Measurements from ENCODE around the gene TOP1.

The TOP1 gene

DNA sequence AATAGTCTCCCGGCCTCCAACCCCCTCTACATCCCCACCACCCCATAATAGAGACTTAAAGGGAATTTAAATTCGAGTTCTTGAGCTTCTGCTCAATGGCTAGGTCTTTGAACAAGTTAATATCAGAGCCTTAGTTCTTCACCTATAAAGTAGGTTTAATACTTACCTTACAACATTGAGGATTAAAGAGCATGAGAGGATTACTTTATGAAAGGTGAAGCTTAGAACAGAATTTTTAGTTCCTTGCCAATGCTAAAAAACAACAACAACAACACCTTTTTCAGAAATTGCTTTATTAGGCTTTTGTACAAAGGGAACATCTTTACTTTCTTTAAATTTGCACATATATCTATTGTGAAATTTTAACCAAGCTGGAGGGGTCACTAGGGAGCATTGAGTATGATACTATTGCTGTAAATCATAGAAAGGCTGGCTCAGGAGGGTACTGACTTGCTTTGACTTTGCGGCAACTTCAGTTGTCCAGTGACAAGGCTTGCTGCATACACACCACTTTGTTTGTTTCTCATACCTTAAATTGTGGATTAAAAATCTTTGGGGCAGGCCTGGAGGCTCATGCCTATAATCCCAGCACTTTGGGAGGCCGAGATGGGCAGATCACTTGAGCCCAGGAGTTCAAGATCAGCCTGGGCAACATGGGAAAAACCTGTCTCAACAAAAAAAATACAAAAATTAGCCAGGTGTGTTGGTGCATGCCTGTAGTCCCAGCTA lies 9.7 kb downstream of the TOP1 start:
- DNase-seq (ENCODE audit: low read depth): no peak

DNA sequence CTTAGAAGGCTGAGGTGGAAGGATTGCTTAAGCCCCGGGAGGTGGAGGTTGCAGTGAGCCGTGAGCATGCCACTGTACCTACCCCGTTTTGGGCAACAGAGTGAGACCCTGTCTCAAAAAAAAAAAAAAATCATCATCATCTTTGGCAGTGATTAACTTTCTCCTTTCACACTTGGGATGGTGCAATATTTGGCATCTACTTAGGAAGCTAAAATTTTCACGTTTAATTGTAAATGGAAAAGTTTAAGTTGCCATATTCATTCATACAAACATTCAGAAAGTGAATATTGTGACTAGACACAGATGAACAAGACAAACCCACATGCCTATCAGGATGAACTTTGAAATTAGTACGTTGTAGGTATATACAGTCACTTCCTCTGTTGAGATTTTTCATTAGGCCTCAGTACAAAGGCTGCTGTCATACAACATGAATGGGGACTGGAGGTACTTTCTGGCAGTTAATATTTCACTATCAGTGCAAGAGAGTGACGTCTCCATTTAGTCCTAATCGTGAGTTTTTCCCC lies 10.3 kb downstream of the TOP1 start:
- no peak for DNase-seq (ENCODE audit: low read depth)

DNA sequence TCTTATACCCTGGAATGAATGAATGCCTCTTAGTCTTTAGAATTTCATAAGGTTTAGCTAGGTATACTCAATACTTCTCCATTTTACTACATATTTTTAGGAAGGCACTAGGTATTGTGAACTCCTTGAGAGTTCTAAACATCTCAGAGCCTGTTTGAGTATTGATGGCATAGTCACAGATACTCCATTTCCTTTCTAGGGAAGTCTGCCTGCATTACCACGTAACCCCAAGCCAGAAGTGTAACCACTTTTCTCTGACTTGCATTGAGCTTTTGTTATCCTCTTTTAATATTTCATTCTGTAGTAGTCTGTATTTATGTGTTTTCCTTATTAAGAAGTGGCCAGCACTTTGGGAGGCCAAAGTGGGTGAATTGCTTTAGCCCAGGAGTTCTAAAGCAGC lies 12.2 kb downstream of the TOP1 start:
- DNase-seq (ENCODE audit: low read depth): no peak

DNA sequence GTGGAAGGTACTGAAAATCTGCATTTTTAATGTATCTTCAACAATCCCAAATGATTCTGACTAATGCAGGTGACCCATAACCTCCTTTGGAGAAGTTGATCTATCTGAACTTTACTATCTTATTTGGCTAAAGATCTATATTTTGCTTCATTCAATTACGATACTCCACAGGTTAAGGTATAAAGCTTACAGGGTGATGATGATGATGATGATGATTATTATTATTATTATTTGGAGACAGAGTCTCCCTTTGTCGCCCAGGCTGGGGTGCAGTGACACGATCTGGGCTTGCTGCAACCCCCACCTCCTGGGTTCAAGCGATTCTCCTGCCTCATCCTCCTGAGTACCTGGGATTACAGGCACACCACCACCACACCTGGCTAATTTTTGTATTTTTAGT lies 13.1 kb downstream of the TOP1 start:
- no peak for DNase-seq (ENCODE audit: low read depth)

DNA sequence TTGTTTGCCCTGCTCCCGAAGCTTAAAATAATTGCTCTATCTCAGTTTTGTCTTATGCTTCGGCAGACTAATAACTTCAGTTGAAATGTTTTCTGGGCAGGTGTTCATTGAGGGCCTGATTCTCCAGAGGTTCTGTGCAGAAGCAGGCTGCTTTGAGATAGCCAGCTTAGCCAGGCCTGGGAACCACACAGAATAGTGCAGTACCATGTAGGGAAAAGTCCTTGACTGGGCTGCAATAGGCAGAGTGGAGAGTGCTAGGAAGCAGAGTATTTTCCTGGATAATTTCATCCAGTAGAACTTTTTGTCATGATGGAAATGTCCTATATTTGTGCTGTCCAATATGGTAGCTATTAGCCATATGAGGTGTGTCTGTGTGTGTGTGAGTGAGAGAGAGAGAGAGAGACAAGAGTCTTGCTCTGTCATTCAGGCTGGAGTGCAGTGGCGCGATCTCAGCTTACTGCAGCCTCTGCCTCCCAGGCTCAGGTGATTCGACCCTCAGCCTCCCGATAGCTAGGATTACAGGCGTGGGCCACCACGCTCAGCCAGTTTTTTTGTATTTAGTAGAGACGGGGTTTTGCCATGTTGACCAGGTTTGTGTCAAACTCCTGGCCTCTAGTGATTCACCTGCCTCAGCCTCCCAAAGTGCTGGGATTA lies 15.9 kb downstream of the TOP1 start:
- no peak for DNase-seq (ENCODE audit: low read depth)

DNA sequence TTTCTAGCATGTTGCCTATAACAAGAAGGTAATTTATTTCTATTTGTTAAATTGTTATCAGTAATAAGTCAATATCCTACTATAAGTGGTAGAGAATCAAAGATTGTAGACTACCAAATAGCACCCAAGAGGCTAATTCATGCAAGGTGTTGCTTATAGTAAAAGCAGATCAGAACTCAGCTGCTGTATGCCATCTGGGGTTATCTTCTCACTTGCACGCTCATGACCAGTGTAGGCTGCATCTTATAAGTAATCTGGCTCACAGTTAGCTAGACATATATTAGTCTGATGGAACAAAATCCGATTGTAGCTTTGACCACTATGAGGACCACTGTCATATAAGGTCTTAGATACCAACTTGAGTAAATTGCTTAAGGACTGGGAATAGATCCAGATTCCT lies 17.0 kb downstream of the TOP1 start:
- no peak for DNase-seq (ENCODE audit: low read depth)

DNA sequence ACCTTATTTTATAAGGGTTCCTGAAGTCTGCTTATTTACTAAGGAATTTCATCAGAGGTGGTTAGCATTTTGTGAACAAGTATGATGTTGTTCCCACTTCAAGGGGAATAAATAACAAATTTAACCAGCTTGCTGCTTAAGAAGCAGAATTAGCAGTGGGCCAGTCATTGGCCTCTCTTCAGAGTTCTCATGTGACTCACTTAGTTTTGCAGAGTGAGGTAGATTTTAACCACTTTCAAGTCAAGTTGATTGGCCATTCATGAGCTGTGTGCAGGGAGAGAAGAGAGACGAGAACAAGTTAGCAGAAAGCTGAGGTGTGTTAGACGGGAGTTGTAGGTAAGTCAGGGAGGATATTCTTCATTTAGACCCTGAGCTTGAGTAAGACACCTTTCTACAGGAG lies 18.1 kb downstream of the TOP1 start:
- no peak for DNase-seq (ENCODE audit: low read depth)

DNA sequence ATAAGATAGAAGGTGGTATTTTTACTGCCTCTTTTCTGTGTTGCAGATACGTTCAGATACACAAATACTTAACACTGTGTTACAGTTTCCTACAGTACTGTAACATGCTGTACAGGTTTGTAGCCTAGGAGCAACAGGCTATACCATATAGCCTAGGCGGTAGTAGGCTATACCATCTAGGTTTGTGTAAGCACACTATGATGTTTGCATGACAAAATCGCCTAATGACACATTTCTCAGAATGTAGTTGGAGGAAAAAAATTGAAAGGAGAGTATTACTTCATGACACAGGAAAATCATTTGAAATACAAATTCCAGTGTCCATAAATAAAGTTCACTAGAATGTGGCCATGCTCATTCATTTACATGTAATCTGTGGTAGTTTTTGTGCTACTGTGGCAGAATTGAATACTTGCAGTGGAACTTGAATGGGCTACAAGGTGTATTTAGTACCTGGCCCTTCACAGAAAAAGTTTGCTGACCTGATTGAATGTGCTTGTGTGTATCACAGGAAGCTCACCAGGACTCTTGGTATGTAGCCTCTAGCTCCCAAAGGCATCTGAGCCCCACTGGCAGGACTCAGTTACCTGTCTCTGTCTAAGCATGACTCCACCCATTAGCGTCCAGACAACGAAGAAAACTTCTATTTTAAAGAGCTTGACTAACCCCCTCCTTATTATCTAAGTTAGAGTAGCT lies 18.8 kb downstream of the TOP1 start:
- DNase-seq (ENCODE audit: low read depth): no peak

DNA sequence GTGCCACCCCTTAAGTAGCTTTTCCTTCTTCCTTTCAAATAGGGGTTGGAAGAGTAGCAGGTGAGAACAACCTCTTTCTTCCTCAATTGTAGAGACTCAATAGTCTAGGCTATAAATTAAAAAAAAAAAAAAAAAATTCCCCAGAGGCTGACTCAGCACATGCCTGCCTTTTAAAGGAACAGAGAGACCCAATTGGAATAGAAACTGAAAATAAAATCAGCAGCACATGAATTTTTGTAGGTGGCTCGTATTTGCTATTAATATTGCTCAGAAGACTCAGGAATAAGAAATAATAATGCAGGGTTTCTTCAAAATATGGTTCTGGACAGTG lies 19.3 kb downstream of the TOP1 start:
- DNase-seq (ENCODE audit: low read depth): no peak

DNA sequence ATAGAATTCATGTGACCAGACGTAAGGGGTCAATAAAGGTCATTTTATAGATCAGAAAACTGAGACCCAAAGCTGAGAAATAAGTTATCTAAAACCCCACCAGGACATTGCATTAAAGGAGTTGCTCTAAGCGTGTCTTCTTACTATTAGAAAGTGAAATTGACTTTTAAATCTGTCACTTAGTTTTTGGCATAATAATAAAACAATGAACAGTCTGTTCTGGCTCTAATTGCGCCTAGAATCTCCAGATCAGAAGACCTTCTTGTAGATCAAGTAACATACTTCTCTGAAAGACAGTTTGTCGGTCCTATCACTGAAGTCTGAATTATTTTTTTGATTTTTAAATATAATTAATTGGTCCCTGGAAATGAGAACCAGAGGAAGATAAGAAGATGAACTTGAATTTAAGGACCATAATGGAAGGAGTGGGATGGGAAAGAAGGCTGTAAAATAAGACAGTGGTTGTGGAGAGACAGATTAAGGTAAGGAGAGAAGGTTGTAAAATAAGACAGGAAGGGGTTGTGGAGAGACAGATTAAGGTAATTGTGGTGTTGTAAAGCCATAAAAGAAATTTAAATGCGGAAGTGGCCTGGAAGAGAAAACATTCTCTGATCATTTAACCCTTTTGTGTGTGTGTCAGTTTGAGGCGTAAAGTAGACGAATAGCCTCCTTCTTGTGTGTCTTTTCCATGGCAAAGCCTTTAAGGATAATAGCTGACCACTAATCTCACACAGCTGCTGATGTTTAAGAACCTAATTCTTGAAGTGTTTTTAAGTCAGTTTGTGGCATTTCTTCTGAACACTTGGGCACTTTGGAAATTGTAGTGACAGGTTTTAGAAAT lies 20.1 kb downstream of the TOP1 start:
- no peak for DNase-seq (ENCODE audit: low read depth)

DNA sequence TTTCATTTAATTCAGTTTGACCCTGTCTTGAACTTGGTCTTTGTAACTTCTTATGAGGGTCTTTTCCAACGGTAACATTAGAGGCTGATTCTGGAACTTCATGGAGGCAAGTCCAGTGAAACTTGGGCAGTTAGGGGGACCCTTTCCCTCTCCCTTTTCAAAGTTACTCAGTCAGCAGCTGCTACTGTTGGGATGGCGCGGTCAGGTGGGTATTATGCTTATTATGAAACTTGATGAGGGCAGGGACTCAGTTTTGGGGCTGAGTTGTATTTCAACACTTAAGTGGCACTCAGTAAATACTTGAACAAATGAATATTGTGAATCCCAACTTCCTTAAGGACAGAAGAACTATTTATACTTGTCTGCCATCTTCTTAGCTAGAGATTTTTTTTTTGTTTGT lies 20.8 kb downstream of the TOP1 start:
- no peak for DNase-seq (ENCODE audit: low read depth)

DNA sequence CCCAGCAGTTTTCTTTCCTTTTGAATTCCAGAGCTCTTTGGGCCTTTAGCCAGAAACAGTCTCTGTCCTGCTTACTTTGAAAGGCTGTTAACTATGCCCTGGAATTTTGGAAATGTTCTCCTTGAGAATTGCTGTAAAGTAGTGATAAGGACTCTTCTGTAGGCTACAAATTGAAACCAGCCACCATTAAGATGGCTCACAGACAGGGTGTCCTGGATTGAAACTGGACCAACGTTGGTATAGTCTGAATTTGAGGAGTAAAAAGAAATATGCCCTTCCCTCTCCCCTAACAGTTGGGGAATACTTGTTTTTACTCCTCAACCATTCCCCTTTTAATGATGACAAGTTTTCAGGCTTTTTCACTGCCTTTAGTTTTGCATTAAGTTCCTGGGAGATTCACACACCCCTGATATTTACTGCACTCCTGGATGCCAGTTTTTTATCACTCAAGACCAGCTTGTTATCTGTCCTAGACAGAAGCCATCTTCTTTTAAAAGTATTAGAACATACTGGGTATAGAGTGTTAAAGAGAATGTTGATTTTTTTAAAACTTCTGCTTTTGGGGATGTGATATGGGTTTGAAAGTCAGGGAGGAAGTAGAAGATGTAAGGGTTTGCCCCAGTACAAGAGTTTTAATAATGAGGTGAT lies 21.9 kb downstream of the TOP1 start:
- no peak for DNase-seq (ENCODE audit: low read depth)

DNA sequence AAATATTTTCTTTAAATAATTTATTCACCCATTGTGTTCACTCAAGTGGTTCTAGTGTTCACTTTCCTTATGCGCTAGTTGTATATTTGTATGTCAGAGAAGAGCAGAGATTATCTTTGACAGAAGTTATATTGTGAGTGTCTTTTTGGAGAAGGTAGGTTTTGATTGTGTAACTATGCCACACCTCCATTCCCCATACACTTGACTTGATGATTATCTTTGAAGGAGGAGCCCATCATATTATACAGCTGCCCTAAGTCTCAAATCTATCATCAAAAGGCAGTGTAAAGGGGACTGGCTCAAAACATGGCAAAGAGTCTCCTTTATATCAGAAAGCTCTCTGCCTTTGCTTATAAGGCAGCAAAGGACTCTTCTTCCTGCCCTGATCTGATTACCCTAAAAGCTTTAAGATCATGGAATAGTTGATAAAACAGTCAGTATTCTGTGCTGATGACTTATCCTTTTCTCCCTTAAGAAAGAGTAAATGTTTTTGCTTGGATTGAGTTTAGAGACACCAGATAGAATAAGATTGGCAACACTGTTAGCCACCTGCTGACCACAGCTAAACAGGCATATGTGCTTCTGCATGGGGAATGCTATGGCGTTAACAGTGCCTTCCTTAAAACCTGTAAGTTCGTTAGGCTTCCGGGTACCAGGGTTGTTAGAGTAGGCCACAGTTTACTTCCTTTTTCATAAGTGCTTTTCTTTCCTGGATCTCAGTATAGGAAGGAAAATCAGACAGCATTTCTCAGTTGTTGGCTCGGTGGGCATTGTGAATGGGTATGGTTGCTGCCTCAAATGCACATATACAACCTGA lies 22.6 kb downstream of the TOP1 start:
- DNase-seq (ENCODE audit: low read depth): no peak

DNA sequence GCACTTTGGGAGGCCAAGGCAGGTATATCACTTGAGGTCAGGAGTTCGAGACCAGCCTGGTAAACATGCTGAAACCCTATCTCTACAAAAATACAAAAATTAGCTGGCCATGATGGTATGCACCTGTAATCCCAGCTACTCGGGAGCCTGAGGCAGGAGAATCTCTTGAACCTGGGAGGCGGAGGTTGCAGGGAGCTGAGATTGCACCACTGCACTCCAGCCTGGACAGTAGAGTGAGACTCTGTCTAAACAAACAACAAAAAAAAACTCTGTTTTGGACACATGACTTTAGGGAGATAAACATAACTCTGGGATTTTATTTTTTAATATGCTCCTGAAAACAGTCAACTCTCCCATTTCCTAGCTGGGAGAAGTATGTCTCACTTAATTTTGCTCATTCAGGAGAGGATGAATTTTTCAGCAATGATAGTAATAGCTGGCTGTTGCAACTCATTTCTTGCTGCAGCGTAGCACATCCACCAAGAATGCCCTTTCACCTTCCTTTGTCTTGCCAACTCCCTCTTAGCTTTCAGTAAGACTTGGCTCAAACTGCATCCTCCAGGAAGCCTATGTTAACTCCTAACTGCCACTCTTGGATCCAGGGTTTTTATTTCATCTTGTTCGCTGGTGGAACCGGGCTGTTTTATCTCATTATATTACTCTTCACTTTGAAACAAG lies 24.3 kb downstream of the TOP1 start:
- no peak for DNase-seq (ENCODE audit: low read depth)

DNA sequence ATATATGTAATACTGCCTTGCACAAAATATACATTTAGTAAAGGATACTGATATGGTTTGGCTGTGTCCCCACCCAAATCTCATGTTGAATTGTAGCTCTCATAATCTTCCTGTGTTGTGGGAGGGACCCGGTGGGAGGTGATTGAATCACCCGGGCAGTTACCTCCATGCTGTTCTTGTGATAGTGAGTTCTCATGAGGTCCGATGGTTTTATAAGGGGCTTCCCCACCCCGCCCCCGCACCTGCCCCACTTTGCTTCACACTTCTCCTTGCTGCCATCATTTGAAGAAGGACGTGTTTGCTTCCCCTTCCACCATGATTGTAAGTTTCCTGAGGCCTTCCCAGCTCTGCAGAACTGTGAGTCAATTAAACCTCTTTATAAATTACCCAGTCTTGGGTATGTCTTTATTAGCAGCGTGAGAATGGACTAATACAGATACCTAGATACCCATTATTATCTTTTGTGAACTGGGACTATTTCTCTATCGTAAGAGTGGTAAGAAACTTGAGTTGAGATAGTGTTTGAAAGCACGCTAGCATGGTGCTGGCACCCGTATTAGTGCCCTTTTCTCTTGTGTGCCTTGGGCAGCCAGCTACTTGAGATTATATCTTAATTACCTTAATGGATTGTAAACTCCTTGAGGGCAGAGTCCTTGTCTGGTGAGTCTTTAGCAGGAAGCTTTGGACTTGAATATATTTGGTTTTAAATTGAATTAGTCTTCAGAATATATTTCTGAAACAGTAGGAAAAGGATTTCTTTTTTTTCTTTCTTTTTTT lies 25.6 kb downstream of the TOP1 start:
- DNase-seq (ENCODE audit: low read depth): no peak

DNA sequence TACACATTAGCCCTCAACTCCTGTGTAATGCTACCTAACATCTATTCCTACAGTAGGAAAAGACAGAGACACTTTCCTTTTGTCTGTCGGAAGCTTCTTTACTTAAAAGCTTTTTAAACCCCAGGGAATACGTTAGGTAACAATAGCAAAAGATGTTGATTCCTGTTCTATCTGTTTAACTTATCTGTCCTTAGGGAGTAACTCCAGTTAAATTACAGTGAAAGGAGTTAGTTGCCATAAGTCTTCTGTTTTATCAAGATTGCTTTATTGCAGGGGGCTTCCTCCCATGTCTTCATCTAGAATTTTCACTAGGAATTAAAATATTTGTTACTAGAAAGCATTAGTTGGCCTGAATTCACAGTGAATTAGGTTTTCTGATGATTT lies 26.2 kb downstream of the TOP1 start:
- DNase-seq (ENCODE audit: low read depth): no peak

DNA sequence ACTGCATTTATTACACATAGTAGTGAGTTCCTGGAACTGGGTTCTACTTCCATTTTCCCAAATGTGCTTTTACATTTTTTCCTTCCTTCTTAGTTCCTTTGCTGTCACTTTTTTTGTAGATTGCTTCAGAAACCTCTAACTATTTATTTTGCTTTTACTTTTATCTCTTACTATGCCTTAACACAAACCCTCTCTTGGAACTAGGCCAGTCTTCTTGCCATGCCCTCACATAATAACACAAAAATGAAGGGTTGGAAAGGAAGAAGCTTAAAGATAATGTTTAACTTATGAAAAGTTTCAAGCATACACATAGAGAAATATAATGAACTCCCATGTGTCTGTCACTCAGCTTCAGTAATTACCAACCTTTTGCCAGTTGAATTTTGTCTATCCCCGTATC lies 27.1 kb downstream of the TOP1 start:
- DNase-seq (ENCODE audit: low read depth): no peak

DNA sequence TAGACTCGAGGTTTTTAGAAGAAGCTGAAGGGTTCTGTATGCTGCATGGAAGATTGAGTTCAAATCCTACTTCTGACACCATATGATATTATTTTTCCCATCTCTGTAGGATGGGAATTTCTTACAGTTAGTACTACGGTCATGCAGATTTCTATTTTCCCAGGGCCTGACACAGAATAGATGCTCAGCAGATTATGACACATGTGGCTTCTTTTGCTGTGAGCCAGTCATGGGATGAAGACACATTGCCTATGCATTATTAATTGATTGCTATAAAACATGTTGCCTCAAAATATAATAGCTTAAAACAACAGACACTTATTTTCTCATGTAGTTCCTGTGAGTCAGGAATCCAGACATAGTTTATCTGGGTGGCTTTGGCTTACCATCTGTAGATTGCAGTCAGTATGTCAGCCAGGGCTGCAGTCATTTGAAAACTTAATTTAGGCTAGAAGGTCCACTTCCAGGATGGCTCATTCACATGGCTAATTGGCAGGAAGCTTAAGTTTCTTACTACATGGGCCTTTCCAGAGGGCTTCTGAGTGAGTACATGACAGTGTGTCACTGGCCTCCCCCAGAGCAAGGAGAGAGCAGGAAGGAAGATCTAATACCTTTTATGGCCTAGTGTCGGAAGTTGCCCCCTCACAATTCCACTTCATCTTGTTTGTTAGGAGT lies 29.5 kb downstream of the TOP1 start:
- DNase-seq (ENCODE audit: low read depth): no peak

All from activated gamma-delta T cell treated with anti-CD3 and anti-CD28 coated beads, Interleukin-2, amount 50 U/mL, for 16 hours (primary cell).